AG04450 (cell line): ENCODE data around the gene APBB2. TPM values are rescaled to one million over a fixed set of nuclear protein-coding genes. Genes with fewer than 3 reads are reported as not detected.

Experiments
- CTCF ChIA-PET: fragments of 300-600, 350-600 bp; formaldehyde crosslinking; extraction: SDS; loops from one replicate; lab custom pipeline; 2022; ENCODE audit warnings: antibody characterized with exemption, inconsistent platforms; lab: Charles Lee
- POLR2A ChIA-PET: fragments of 350-600 bp; formaldehyde crosslinking; extraction: SDS; loops from one replicate; lab custom pipeline; 2021; ENCODE audit warnings: antibody characterized with exemption, inconsistent platforms; lab: Yijun Ruan, JAX
- DNase-seq: peaks from one replicate; pipeline ENCODE4 v3.0.0-alpha.2; 2011; ENCODE audit warnings: low read depth, low spot score
- H3K27ac ChIP-seq: one replicate; pipeline ENCODE4 v1.5.1; 2012; ENCODE audit warnings: low read depth, low read length, control low read depth
- H3K27me3 ChIP-seq: one replicate; pipeline ENCODE4 v1.6.0; 2012; ENCODE audit warnings: low read length; ENCODE audit not compliant: control insufficient read depth, insufficient read depth
- H3K4me3 ChIP-seq: 2 replicates; pipeline ENCODE4 v1.5.1; 2011; ENCODE audit warnings: mild to moderate bottlenecking, low read depth, low read length, control low read depth
- H3K9me3 ChIP-seq: 2 replicates; pipeline ENCODE4 v1.5.1; 2012; ENCODE audit warnings: low read length; ENCODE audit not compliant: control insufficient read depth, insufficient read depth
- polyA plus RNA-seq: library from polyadenylated mRNA; depleted of rRNA; stranded (reverse); fragments of >200 nt; gene quantifications from 2 replicates; pipeline ENCODE4 v1.2.3, GENCODE V29; 2011
- TF ChIP-seq, protein P1 (sequence below): IDR thresholded peaks from 2 replicates; pipeline ENCODE4 v1.5.1; 2011; ENCODE audit warnings: low read depth, low read length, control low read depth, inconsistent platforms

Gene APBB2
- polyA plus RNA-seq, 1 experiment = 52.7 TPM

DNA sequence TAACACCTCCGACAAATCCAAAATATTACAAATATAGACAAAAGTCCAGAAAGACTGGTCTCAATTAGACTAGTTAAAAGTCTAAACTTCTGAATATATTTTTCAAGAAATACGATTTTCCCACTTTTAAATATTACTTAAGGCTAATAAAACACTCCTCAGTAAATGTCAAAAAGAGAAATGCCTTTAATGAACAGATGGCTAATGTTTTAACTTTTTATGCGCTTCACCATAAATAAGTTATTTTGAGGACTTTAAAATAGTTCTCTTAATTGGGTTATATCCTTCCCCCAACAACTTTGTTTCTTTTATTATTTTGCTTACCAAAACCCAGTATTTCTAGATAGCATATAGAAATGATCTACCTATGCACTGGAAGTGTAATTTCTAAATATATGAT is 201.4 kb downstream of the APBB2 start:
- no peaks in the 10 kb centered on the region for H3K9me3 ChIP-seq
- no peaks in the 10 kb centered on the region for H3K27me3 ChIP-seq
- CTCF ChIA-PET = no interaction called here
- no peak overlapping the region for H3K4me3 ChIP-seq
- H3K27ac ChIP-seq = no peak overlapping the region
- TF ChIP-seq, protein P1, sequence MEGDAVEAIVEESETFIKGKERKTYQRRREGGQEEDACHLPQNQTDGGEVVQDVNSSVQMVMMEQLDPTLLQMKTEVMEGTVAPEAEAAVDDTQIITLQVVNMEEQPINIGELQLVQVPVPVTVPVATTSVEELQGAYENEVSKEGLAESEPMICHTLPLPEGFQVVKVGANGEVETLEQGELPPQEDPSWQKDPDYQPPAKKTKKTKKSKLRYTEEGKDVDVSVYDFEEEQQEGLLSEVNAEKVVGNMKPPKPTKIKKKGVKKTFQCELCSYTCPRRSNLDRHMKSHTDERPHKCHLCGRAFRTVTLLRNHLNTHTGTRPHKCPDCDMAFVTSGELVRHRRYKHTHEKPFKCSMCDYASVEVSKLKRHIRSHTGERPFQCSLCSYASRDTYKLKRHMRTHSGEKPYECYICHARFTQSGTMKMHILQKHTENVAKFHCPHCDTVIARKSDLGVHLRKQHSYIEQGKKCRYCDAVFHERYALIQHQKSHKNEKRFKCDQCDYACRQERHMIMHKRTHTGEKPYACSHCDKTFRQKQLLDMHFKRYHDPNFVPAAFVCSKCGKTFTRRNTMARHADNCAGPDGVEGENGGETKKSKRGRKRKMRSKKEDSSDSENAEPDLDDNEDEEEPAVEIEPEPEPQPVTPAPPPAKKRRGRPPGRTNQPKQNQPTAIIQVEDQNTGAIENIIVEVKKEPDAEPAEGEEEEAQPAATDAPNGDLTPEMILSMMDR = no peak
- POLR2A ChIA-PET = no interaction called here
- DNase-seq = no peak

DNA sequence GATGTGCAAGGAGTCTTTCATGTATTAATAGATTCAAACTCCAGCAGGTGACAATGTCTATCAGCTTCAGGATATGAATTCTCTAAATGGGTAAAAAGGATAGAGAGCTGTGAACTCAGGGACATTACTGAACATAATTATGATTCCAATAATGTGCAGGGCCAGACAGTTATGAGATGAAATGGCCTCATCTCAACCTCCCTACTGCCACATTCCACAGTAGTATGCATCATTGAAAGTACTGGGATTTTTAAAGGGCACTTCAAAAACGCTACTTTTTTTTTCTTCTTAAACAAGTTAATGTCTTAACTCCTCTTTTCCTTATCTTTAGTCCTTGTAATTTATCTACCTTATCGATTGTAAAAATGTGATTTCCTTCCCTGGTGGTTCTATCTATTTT is 202.0 kb downstream of the APBB2 start:
- no peak overlapping the region for H3K4me3 ChIP-seq
- TF ChIP-seq, protein P1 = no peak
- H3K9me3 ChIP-seq = no peaks in the 10 kb centered on the region
- no peak overlapping the region for H3K27ac ChIP-seq
- H3K27me3 ChIP-seq = no peaks in the 10 kb centered on the region
- DNase-seq = no peak
- POLR2A ChIA-PET = no interaction called here
- CTCF ChIA-PET = interaction anchor here (1.1 to 1.6 kb wide), 2 partner anchors 36 to 202 kb away, joined by 5 read pairs; partner anchors contain the start of gene APBB2

DNA sequence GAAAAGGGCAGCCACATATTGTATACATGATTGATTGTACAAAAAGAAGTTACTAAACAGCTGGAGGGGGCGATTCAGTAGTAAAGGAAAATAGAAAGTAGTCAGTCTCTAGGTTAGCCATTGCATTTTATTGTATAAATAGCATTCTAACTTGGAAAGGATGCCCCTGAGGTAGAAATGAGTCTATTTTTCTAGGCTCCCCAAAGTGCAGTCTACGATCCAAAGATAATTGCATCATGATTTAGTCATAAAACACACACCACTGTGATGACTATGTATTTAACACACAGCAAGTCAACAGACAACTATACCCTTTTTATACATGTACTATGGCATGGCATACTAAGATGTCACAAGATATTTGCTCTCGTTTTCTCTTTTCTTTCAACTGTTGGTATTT is 204.9 kb downstream of the APBB2 start:
- TF ChIP-seq, protein P1 = no peak
- H3K9me3 ChIP-seq = no peaks in the 10 kb centered on the region; the same call in 1 of the 2 replicates
- CTCF ChIA-PET = no interaction called here
- DNase-seq = no peak
- no peaks in the 10 kb centered on the region for H3K27me3 ChIP-seq
- POLR2A ChIA-PET = no interaction called here
- H3K27ac ChIP-seq = no peak overlapping the region
- no peak overlapping the region for H3K4me3 ChIP-seq

DNA sequence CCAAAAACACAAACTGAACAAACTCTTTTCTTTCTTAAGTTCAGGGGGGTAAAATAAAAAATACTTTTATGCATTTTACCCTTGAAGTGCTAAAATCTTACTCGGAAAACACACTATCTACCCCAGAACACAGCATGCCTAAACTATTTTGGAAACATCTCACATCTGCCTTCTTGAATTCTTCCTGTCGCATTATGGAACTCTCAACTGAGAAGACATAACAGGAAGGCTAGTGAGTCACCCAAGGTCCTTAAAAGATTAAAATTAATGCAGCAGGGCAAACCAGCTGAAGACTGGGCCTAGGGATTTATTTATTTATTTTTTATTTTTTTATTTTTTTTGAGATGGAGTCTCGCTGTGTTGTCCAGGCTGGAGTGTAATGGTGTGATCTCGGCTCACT is 208.2 kb downstream of the APBB2 start:
- no peaks in the 10 kb centered on the region for H3K27me3 ChIP-seq
- CTCF ChIA-PET = no interaction called here
- DNase-seq = no peak
- no peaks in the 10 kb centered on the region; the same call in 1 of the 2 replicates for H3K9me3 ChIP-seq
- POLR2A ChIA-PET = no interaction called here
- H3K27ac ChIP-seq = no peak overlapping the region
- TF ChIP-seq, protein P1 = no peak
- no peak overlapping the region for H3K4me3 ChIP-seq

DNA sequence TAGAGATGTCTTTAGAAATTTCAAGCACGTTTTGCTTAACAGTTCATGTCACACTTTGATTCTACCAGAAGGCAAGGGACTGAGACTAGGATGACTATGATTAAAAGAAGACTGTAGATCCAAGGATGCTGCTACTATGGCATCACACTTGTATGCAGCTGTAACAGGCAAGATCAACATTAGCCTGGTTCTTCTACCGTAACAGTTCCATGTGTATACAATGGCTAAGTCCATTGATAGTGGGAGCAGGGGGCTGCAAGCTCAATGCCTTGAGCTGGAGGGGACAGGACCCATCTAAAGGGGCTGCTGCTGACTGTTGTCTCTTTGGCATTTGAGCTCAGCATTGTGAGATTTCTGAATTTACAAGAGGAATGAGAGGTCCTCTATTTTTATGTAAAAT is 212.0 kb downstream of the APBB2 start:
- ChIA-PET POLR2A (no interaction called here), CTCF (interaction anchor here (1.2 to 1.3 kb wide), 2 partner anchors 78 to 104 kb away, joined by 3 to 5 read pairs; no protein-coding TSS in a partner anchor)
- Histone ChIP-seq H3K27me3 (no peaks in the 10 kb centered on the region), H3K9me3 (no peaks in the 10 kb centered on the region; the same call in 1 of the 2 replicates), H3K4me3 (no peak overlapping the region), H3K27ac (no peak overlapping the region)
- TF ChIP-seq, protein P1 = no peak
- DNase-seq = no peak
